ENCODE measurements around the gene CNTN4. TPM values are rescaled to one million over a fixed set of nuclear protein-coding genes. Genes with fewer than 3 reads are reported as not detected.

CNTN4 gene
- total and polyA plus RNA-seq, 4 donors: 1.5 to 30.7 (median 5.7) TPM

- TF ChIP-seq, protein P1, sequence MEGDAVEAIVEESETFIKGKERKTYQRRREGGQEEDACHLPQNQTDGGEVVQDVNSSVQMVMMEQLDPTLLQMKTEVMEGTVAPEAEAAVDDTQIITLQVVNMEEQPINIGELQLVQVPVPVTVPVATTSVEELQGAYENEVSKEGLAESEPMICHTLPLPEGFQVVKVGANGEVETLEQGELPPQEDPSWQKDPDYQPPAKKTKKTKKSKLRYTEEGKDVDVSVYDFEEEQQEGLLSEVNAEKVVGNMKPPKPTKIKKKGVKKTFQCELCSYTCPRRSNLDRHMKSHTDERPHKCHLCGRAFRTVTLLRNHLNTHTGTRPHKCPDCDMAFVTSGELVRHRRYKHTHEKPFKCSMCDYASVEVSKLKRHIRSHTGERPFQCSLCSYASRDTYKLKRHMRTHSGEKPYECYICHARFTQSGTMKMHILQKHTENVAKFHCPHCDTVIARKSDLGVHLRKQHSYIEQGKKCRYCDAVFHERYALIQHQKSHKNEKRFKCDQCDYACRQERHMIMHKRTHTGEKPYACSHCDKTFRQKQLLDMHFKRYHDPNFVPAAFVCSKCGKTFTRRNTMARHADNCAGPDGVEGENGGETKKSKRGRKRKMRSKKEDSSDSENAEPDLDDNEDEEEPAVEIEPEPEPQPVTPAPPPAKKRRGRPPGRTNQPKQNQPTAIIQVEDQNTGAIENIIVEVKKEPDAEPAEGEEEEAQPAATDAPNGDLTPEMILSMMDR (IDR thresholded peaks at IDR 0.05; ENCODE audit: control extremely low read depth, extremely low read depth): no peak
- Histone ChIP-seq H3K27me3 (ENCODE audit: control insufficient read depth in 3 of 3, insufficient read depth in 3 of 3, low read length in 2 of 3) (no peaks in the 10 kb centered on the region), H3K36me3 (ENCODE audit: control insufficient read depth in 4 of 4, insufficient read depth in 4 of 4, low read length in 4 of 4) (no peaks in the 10 kb centered on the region), H3K27ac (ENCODE audit: low read depth in 1 of 2, low read length in 1 of 2) (no peak overlapping the region), H3K9ac (ENCODE audit: insufficient read depth in 1 of 2, low read length in 2 of 2) (no peak overlapping the region), H3K4me1 (ENCODE audit: control insufficient read depth in 5 of 5, insufficient read depth in 5 of 5, low read length in 5 of 5) (no peaks in the 10 kb centered on the region), H3K4me3 (no peak overlapping the region), H3K9me3 (ENCODE audit: control insufficient read depth in 4 of 4, insufficient read depth in 3 of 4, low read length in 3 of 4) (no peaks in the 10 kb centered on the region)
- DNase-seq: no peak
- WGBS, 2 donors: 37 to 64% methylated on average over 2 of the region's 2 CpGs
- ATAC-seq (ENCODE audit: insufficient read depth, low FRiP score): no peak
Observed at GRCh38 chr3:2130726-2131125, 32.1 kb downstream of the CNTN4 start.

DNA sequence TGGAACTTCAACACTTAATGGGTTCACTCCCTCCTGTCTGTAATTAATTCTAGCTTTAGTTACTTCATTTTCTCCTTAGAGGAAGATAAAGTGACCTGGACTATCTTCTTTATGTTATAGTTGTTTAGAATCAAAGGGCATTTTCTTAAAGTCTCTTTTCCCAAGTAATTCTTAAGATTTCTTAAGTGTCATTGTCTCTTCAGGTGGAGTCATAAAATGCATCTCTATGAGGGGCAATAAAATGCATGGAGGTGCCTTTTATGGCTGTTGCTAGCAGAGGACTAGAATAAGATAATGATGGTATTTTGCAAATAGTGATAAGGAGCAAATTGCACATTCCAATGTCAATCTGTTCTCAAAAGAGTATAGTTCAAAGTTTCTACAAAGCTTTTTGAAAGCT lies 34.5 kb downstream of the CNTN4 start:
- Histone ChIP-seq H3K4me1 (ENCODE audit: control insufficient read depth in 5 of 5, insufficient read depth in 5 of 5, low read length in 5 of 5) (no peaks in the 10 kb centered on the region), H3K4me3 (no peak overlapping the region), H3K27me3 (ENCODE audit: control insufficient read depth in 3 of 3, insufficient read depth in 3 of 3, low read length in 2 of 3) (no peaks in the 10 kb centered on the region), H3K27ac (ENCODE audit: low read depth in 1 of 2, low read length in 1 of 2) (no peak overlapping the region), H3K9ac (ENCODE audit: insufficient read depth in 1 of 2, low read length in 2 of 2) (no peak overlapping the region), H3K9me3 (ENCODE audit: control insufficient read depth in 4 of 4, insufficient read depth in 3 of 4, low read length in 3 of 4) (no peaks in the 10 kb centered on the region), H3K36me3 (ENCODE audit: control insufficient read depth in 4 of 4, insufficient read depth in 4 of 4, low read length in 4 of 4) (no peaks in the 10 kb centered on the region)
- TF ChIP-seq, protein P1 (IDR thresholded peaks at IDR 0.05; ENCODE audit: control extremely low read depth, extremely low read depth): no peak
- DNase-seq (no peak), ATAC-seq (ENCODE audit: insufficient read depth, low FRiP score) (no peak)

- Histone ChIP-seq H3K4me1 (ENCODE audit: control insufficient read depth in 5 of 5, insufficient read depth in 5 of 5, low read length in 5 of 5) (no peaks in the 10 kb centered on the region), H3K36me3 (ENCODE audit: control insufficient read depth in 4 of 4, insufficient read depth in 4 of 4, low read length in 4 of 4) (no peaks in the 10 kb centered on the region), H3K9ac (ENCODE audit: insufficient read depth in 1 of 2, low read length in 2 of 2) (no peak overlapping the region), H3K4me3 (no peak overlapping the region), H3K27me3 (ENCODE audit: control insufficient read depth in 3 of 3, insufficient read depth in 3 of 3, low read length in 2 of 3) (no peaks in the 10 kb centered on the region), H3K27ac (ENCODE audit: low read depth in 1 of 2, low read length in 1 of 2) (no peak overlapping the region), H3K9me3 (ENCODE audit: control insufficient read depth in 4 of 4, insufficient read depth in 3 of 4, low read length in 3 of 4) (no peaks in the 10 kb centered on the region)
- ATAC-seq (ENCODE audit: insufficient read depth, low FRiP score) (no peak), DNase-seq (no peak)
- TF ChIP-seq, protein P1 (IDR thresholded peaks at IDR 0.05; ENCODE audit: control extremely low read depth, extremely low read depth): no peak
- whole genome bisulfite sequencing, 2 donors: 73 to 84% methylated on average over 5 of the region's 5 CpGs
Observed at GRCh38 chr3:2137651-2138050, 39.0 kb downstream of the CNTN4 start.

DNA sequence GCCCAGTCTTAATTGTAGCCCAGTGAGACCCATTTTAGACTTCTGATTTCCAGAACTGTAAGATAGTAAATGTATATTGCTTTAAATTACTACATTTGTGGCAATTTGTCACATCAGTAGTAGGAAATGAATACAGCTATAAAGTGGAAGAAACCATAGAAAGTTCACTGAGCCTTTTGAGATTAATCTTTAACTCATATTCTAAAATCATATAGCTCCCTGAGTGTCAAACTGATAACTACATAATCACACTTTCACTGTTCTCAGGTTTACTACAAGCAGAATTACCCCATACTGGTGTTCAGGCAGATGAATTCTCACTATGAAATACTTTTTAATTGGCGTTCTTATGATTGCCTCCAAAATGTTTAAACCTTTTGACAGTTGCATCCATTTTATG lies 42.8 kb downstream of the CNTN4 start:
- H3K9ac ChIP-seq (ENCODE audit: insufficient read depth in 1 of 2, low read length in 2 of 2): no peak overlapping the region
- no peak for DNase-seq
- no peaks in the 10 kb centered on the region for H3K9me3 ChIP-seq (ENCODE audit: control insufficient read depth in 4 of 4, insufficient read depth in 3 of 4, low read length in 3 of 4)
- TF ChIP-seq, protein P1 (IDR thresholded peaks at IDR 0.05; ENCODE audit: control extremely low read depth, extremely low read depth): no peak
- no peaks in the 10 kb centered on the region for H3K36me3 ChIP-seq (ENCODE audit: control insufficient read depth in 4 of 4, insufficient read depth in 4 of 4, low read length in 4 of 4)
- WGBS, 2 donors: 81 to 82% methylated on average over 1 of the region's 1 CpG
- no peaks in the 10 kb centered on the region for H3K4me1 ChIP-seq (ENCODE audit: control insufficient read depth in 5 of 5, insufficient read depth in 5 of 5, low read length in 5 of 5)
- no peak overlapping the region for H3K4me3 ChIP-seq
- ATAC-seq (ENCODE audit: insufficient read depth, low FRiP score): no peak
- no peak overlapping the region for H3K27ac ChIP-seq (ENCODE audit: low read depth in 1 of 2, low read length in 1 of 2)
- H3K27me3 ChIP-seq (ENCODE audit: control insufficient read depth in 3 of 3, insufficient read depth in 3 of 3, low read length in 2 of 3): no peaks in the 10 kb centered on the region
